Liver (tissue), 9 donors: ENCODE measurements around the gene LDLRAD3. TPM values are rescaled to one million over a fixed set of nuclear protein-coding genes. Genes with fewer than 3 reads are reported as not detected.

ENCODE experiments used
- DNase-seq: peaks from one replicate; pipeline ENCODE4 v3.0.0-alpha.2; 2017; ENCODE audit warnings: low spot score
- H3K27ac ChIP-seq, 2 donors: one replicate each; pipeline ENCODE4 v1.7.0; 2013; ENCODE audit warnings: inconsistent platforms in 2 of 2, low read length in 2 of 2, control low read depth in 1 of 2, low read depth in 1 of 2, mild to moderate bottlenecking in 1 of 2
- H3K27me3 ChIP-seq, 4 donors: one replicate each; pipeline versions ENCODE4 v1.6.1 to v1.7.0; 2013; ENCODE audit warnings: low read length in 3 of 4, inconsistent platforms in 1 of 4, mild to moderate bottlenecking in 1 of 4, moderate library complexity in 1 of 4; ENCODE audit not compliant: control insufficient read depth in 4 of 4, insufficient read depth in 4 of 4
- H3K36me3 ChIP-seq, 4 donors: one replicate each; pipeline versions ENCODE4 v1.6.1 to v1.7.0; 2013; ENCODE audit warnings: low read length in 3 of 4, mild to moderate bottlenecking in 3 of 4, low read depth in 1 of 4, moderate library complexity in 1 of 4; ENCODE audit not compliant: control insufficient read depth in 4 of 4, insufficient read depth in 3 of 4
- H3K4me1 ChIP-seq, 4 donors: one replicate each; pipeline versions ENCODE4 v1.6.1 to v1.7.0; 2013; ENCODE audit warnings: low read length in 3 of 4, mild to moderate bottlenecking in 3 of 4, moderate library complexity in 1 of 4; ENCODE audit not compliant: control insufficient read depth in 4 of 4, insufficient read depth in 4 of 4
- H3K4me3 ChIP-seq, 3 donors: one replicate each; pipeline versions ENCODE4 v1.6.1 to v1.7.0; 2013; ENCODE audit warnings: low read length in 3 of 3, control low read depth in 1 of 3, low read depth in 1 of 3, mild to moderate bottlenecking in 1 of 3
- H3K9ac ChIP-seq, 2 donors: one replicate each; pipeline ENCODE4 v1.7.0; 2013; ENCODE audit warnings: low read length in 2 of 2, mild to moderate bottlenecking in 2 of 2, moderate library complexity in 2 of 2, control low read depth in 1 of 2, low read depth in 1 of 2
- H3K9me3 ChIP-seq, 4 donors: one replicate each; pipeline versions ENCODE4 v1.6.1 to v1.7.0; 2013; ENCODE audit warnings: low read length in 3 of 4; ENCODE audit not compliant: control insufficient read depth in 4 of 4
- FOXA1 ChIP-seq: IDR thresholded peaks from 2 replicates; pipeline ENCODE4 v1.6.1; 2016; ENCODE audit warnings: antibody characterized with exemption
- FOXA2 ChIP-seq: IDR thresholded peaks from 2 replicates; pipeline ENCODE4 v1.6.1; 2016; ENCODE audit warnings: antibody characterized with exemption
- HNF4A ChIP-seq, 2 donors: conservative IDR thresholded peaks; 2 replicates each; pipeline ENCODE4 v1.6.1; 2016; ENCODE audit warnings: antibody characterized with exemption in 2 of 2, mild to moderate bottlenecking in 2 of 2
- JUND ChIP-seq, 2 donors: IDR thresholded peaks; 2 replicates each; pipeline ENCODE4 v1.6.1; 2016; ENCODE audit warnings: antibody characterized with exemption in 2 of 2
- MAX ChIP-seq: IDR thresholded peaks from 2 replicates; pipeline ENCODE4 v1.6.1; 2016; ENCODE audit warnings: antibody characterized with exemption
- NR2F2 ChIP-seq: IDR thresholded peaks from 2 replicates; pipeline ENCODE4 v1.6.1; 2016; ENCODE audit warnings: antibody characterized with exemption
- RAD21 ChIP-seq, 2 donors: IDR thresholded peaks; 2 replicates each; pipeline ENCODE4 v1.6.1; 2016; ENCODE audit warnings: antibody characterized with exemption in 2 of 2, mild to moderate bottlenecking in 2 of 2
- REST ChIP-seq: IDR thresholded peaks from 2 replicates; pipeline ENCODE4 v1.6.1; 2016; ENCODE audit warnings: antibody characterized with exemption, mild to moderate bottlenecking
- RXRA ChIP-seq, 2 donors: IDR thresholded peaks; 2 replicates each; pipeline ENCODE4 v1.6.1; 2017 to 2018; ENCODE audit warnings: antibody characterized with exemption in 2 of 2, mild to moderate bottlenecking in 1 of 2
- SP1 ChIP-seq: IDR thresholded peaks from 2 replicates; pipeline ENCODE4 v1.6.1; 2018; ENCODE audit warnings: antibody characterized with exemption, mild to moderate bottlenecking
- TAF1 ChIP-seq: conservative IDR thresholded peaks from 2 replicates; pipeline ENCODE4 v1.6.1; 2016; ENCODE audit warnings: antibody characterized with exemption, mild to moderate bottlenecking
- YY1 ChIP-seq: IDR thresholded peaks from 2 replicates; pipeline ENCODE4 v1.6.1; 2016; ENCODE audit warnings: antibody characterized with exemption, mild to moderate bottlenecking
- WGBS: extraction: QIAGEN DNeasy Blood & Tissue Kit; methylation state at CpG from one replicate; pipeline ENCODE4 v1.1.7; 2013; 5-methylcytosine and 5-hydroxymethylcytosine counted together
- polyA plus RNA-seq, 2 donors: library from polyadenylated mRNA; stranded (reverse) in 1 of 2; unstranded in 1 of 2; fragments of 200-250 nt in 1 of 2; fragments of >200 nt in 1 of 2; fragmentation: Nextera tagmentation in 1 of 2; extraction: Ambion mirVana in 1 of 2; gene quantifications; one replicate each; pipeline versions ENCODE4 v1.2.1 to v1.2.3, GENCODE V29; 2013 to 2015
- total RNA-seq, 2 donors: library from RNA; depleted of rRNA; stranded (reverse); fragments of >200 nt; gene quantifications; one replicate each; pipeline ENCODE4 v1.2.3, GENCODE V29; 2014
- TF ChIP-seq, protein P1 (sequence below): IDR thresholded peaks from 2 replicates; pipeline ENCODE4 v1.6.1; 2016; ENCODE audit warnings: antibody characterized with exemption
- TF ChIP-seq, protein P2 (sequence below): IDR thresholded peaks from 2 replicates; pipeline ENCODE4 v1.6.1; 2016; ENCODE audit warnings: antibody characterized with exemption
- TF ChIP-seq, protein P3 (sequence below): fragments of 150-350 bp; IDR thresholded peaks from 2 replicates; pipeline ENCODE4 v1.5.1; 2017; ENCODE audit warnings: improper control_type of control experiment, low read depth, low read length; ENCODE audit not compliant: missing input control
- donor health status: healthy.
- donor health status: healthy.
- donor health status: healthy.
- donor health status: healthy.
- donor health status: healthy.

Gene LDLRAD3
- total and polyA plus RNA-seq, 4 donors = 0.75 to 1.3 (median 0.93) TPM

- no peak for DNase-seq
- no peaks in the 10 kb centered on the region for H3K27me3 ChIP-seq
- peaks cover 0 to 2% (median 0%) of the 10 kb centered on the region in 4 donors for H3K4me1 ChIP-seq
- TF ChIP-seq JUND (IDR thresholded peaks at IDR 0.05) (no peak), YY1 (no peak), RAD21 (IDR thresholded peaks at IDR 0.05) (no peak), FOXA2 (no peak), SP1 (no peak)
- TF ChIP-seq, protein P1, sequence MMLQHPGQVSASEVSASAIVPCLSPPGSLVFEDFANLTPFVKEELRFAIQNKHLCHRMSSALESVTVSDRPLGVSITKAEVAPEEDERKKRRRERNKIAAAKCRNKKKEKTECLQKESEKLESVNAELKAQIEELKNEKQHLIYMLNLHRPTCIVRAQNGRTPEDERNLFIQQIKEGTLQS = no peak
- H3K36me3 ChIP-seq = no peaks in the 10 kb centered on the region
- 88% methylated on average over 5 of the region's 5 CpGs for WGBS
- peaks cover 0 to 4% (median 0%) of the 10 kb centered on the region in 4 donors for H3K9me3 ChIP-seq
- no peak overlapping the region for H3K4me3 ChIP-seq
- no peak overlapping the region for H3K27ac ChIP-seq
- H3K9ac ChIP-seq = no peak overlapping the region
Measured at GRCh38 chr11:35971841-35972422, 28.1 kb downstream of the LDLRAD3 start.

GRCh38 chr11:35974882-35975589, 31.2 kb downstream of the LDLRAD3 start:
- Histone ChIP-seq H3K9me3 (peaks cover 0 to 4% (median 0%) of the 10 kb centered on the region in 4 donors), H3K27me3 (no peaks in the 10 kb centered on the region), H3K4me3 (no peak overlapping the region), H3K9ac (no peak overlapping the region), H3K36me3 (no peaks in the 10 kb centered on the region), H3K27ac (no peak overlapping the region), H3K4me1 (no peaks in the 10 kb centered on the region)
- DNase-seq = no peak
- TF ChIP-seq FOXA1 (no peak), YY1 (no peak)
- TF ChIP-seq, protein P2, sequence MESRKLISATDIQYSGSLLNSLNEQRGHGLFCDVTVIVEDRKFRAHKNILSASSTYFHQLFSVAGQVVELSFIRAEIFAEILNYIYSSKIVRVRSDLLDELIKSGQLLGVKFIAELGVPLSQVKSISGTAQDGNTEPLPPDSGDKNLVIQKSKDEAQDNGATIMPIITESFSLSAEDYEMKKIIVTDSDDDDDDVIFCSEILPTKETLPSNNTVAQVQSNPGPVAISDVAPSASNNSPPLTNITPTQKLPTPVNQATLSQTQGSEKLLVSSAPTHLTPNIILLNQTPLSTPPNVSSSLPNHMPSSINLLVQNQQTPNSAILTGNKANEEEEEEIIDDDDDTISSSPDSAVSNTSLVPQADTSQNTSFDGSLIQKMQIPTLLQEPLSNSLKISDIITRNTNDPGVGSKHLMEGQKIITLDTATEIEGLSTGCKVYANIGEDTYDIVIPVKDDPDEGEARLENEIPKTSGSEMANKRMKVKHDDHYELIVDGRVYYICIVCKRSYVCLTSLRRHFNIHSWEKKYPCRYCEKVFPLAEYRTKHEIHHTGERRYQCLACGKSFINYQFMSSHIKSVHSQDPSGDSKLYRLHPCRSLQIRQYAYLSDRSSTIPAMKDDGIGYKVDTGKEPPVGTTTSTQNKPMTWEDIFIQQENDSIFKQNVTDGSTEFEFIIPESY = no peak
- 80% methylated on average over 3 of the region's 3 CpGs for WGBS

DNA sequence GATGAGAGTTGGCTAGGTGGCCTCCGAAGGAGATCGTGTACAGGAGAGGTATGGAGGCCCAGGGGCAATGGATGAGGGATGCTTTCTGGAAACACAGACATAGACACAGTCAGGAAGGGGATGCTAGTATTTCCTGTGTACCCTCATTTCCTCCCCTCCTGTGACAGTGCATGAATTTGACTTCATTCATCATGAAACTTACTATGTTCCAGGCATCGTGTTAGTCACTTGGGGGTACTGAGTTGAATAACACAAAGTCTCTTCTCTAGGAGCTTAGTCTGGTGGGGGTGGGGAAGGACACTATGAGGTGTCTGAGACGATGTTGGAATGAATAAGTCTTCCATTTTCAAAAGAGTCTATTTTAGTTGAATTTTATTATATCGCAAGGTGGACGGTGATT, 32.6 kb downstream of the LDLRAD3 start:
- TF ChIP-seq HNF4A (conservative IDR thresholded peaks at IDR 0.05) (no peak), FOXA1 (no peak), MAX (no peak), TAF1 (no peak), YY1 (no peak), NR2F2 (no peak), RXRA (IDR thresholded peaks at IDR 0.05) (no peak), REST (no peak), FOXA2 (no peak), RAD21 (IDR thresholded peaks at IDR 0.05) (no peak), SP1 (no peak), JUND (IDR thresholded peaks at IDR 0.05) (no peak)
- TF ChIP-seq, protein P1 = no peak
- TF ChIP-seq, protein P3, sequence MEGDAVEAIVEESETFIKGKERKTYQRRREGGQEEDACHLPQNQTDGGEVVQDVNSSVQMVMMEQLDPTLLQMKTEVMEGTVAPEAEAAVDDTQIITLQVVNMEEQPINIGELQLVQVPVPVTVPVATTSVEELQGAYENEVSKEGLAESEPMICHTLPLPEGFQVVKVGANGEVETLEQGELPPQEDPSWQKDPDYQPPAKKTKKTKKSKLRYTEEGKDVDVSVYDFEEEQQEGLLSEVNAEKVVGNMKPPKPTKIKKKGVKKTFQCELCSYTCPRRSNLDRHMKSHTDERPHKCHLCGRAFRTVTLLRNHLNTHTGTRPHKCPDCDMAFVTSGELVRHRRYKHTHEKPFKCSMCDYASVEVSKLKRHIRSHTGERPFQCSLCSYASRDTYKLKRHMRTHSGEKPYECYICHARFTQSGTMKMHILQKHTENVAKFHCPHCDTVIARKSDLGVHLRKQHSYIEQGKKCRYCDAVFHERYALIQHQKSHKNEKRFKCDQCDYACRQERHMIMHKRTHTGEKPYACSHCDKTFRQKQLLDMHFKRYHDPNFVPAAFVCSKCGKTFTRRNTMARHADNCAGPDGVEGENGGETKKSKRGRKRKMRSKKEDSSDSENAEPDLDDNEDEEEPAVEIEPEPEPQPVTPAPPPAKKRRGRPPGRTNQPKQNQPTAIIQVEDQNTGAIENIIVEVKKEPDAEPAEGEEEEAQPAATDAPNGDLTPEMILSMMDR = no peak
- TF ChIP-seq, protein P2 = no peak
- WGBS = 95% methylated on average over 6 of the region's 6 CpGs
- no peak overlapping the region for H3K4me3 ChIP-seq
- H3K9ac ChIP-seq = no peak overlapping the region
- H3K36me3 ChIP-seq = no peaks in the 10 kb centered on the region
- H3K4me1 ChIP-seq = no peaks in the 10 kb centered on the region
- peaks cover 0 to 4% (median 0%) of the 10 kb centered on the region in 4 donors for H3K9me3 ChIP-seq
- H3K27me3 ChIP-seq = no peaks in the 10 kb centered on the region
- no peak overlapping the region for H3K27ac ChIP-seq
- no peak for DNase-seq
